ENCODE results near the gene LRRN3. TPM values are rescaled to one million over a fixed set of nuclear protein-coding genes. Genes with fewer than 3 reads are reported as not detected.

LRRN3 gene
- total and polyA plus RNA-seq, 2 of the 4 experiments (the other 2 are of a cell fraction): 6.9 to 15.2 TPM

DNA sequence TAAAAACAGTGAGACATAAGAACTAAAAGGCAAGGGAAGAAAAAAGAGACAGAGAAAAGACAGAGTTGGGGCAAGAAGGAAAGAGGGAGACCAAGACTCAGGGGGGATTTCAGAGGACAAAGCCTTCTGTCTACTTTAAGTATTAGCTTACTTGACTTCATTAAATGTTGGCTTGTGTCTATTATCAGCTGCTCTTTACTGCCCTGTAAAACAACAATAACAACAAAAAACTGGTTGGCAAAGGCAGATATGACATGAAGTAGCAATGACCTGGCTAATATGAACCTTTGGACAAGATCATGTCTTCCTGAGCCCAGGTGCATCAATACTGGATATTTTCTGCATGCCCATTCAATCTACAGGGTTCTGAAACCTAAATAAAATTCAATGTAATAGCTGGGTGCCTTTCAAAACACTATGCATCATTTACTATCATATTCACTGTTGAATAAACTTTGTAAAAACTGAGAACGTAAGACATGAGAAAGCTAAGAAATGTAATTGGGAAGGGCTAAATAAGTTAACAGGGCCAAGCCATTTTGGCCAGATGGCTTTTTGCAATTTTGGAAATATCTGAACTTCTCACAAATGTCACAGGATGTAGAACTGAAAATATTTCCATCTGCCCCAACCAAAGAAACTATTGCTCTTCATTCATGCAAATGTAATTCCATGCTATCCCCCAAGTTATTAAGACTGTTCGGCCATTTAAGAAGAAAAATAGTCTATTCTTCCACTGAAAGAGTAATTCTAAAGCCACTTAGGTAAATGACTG, 49.4 kb downstream of the LRRN3 start:
- H3K14ac ChIP-seq (replicated peaks; ENCODE audit: low read depth, low read length): no peak overlapping the region
- H3K4ac ChIP-seq (ENCODE audit: low read depth, low read length): no peak overlapping the region
- no peak overlapping the region for H2BK5ac ChIP-seq (ENCODE audit: low read depth, low read length, poor library complexity, severe bottlenecking)
- DNase-seq: no peak
- H3K79me1 ChIP-seq (ENCODE audit: low read depth in 1 of 2, low read length in 2 of 2): no peaks in the 10 kb centered on the region; a peak in 1 of 4 replicates
- H3K4me2 ChIP-seq (ENCODE audit: low read depth, low read length): no peak overlapping the region
- H3K23ac ChIP-seq (ENCODE audit: low read depth, low read length): no peak overlapping the region
- H4K20me1 ChIP-seq (ENCODE audit: insufficient read depth, low read length): no peaks in the 10 kb centered on the region
- H3K36me3 ChIP-seq (ENCODE audit: control insufficient read depth, insufficient read depth, low read length): no peaks in the 10 kb centered on the region
- CTCF ChIA-PET: interaction anchor here (0.6 kb wide), 1 partner anchor 139 kb away, joined by 3 read pairs; no protein-coding TSS in a partner anchor
- H3K56ac ChIP-seq (ENCODE audit: extremely low read depth, insufficient read depth, low read length): no peak overlapping the region
- no peaks in the 10 kb centered on the region for H3K9me1 ChIP-seq (ENCODE audit: insufficient read depth, low read length)
- POLR2A ChIA-PET (ENCODE audit: unreplicated experiment): no interaction called here
- no peak overlapping the region for H3K27ac ChIP-seq (ENCODE audit: insufficient read depth, low read length)
- H2AFZ ChIP-seq (replicated peaks; ENCODE audit: low read length, poor library complexity): no peak overlapping the region
- no peaks in the 10 kb centered on the region for H3K27me3 ChIP-seq (ENCODE audit: control insufficient read depth, insufficient read depth, low read length)
- H3K18ac ChIP-seq (ENCODE audit: low read depth, low read length): no peak overlapping the region
- no peak for TF ChIP-seq BHLHE40 (IDR thresholded peaks at IDR 0.05; ENCODE audit: low read depth, low read length)
- TF ChIP-seq SMC3 (IDR thresholded peaks at IDR 0.05; ENCODE audit: low read depth, low read length): no peak
- TF ChIP-seq FOS (IDR thresholded peaks at IDR 0.05; ENCODE audit: low read depth, low read length): no peak
- TF ChIP-seq, protein P1, sequence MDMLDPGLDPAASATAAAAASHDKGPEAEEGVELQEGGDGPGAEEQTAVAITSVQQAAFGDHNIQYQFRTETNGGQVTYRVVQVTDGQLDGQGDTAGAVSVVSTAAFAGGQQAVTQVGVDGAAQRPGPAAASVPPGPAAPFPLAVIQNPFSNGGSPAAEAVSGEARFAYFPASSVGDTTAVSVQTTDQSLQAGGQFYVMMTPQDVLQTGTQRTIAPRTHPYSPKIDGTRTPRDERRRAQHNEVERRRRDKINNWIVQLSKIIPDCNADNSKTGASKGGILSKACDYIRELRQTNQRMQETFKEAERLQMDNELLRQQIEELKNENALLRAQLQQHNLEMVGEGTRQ (IDR thresholded peaks at IDR 0.05; ENCODE audit: low read depth, low read length): no peak
- BruUV-seq (replicated peaks): no TSS peak
- no peak for ATAC-seq (ENCODE audit: low read depth)
- H3K9ac ChIP-seq (ENCODE audit: low read depth, low read length): no peak overlapping the region
- no CpG with 5 or more reads among the region's 2 CpGs for WGBS, 2 experiments (ENCODE audit: extremely low coverage in 2 of 2, insufficient read length in 1 of 2)
- no peak overlapping the region for H4K91ac ChIP-seq (ENCODE audit: insufficient read depth, low read depth, low read length)
- no peak overlapping the region for H3K4me3 ChIP-seq (ENCODE audit: insufficient read depth, low read depth, low read length)
- H2AK9ac ChIP-seq (replicated peaks; ENCODE audit: low read depth, low read length, poor library complexity): no peak overlapping the region
- H3K9me3 ChIP-seq (ENCODE audit: control insufficient read depth, insufficient read depth, low read length): no peaks in the 10 kb centered on the region
- H3K4me1 ChIP-seq (ENCODE audit: control insufficient read depth, insufficient read depth, low read length): peaks cover 2% of the 10 kb centered on the region
- H2BK120ac ChIP-seq (ENCODE audit: low read depth, low read length): no peak overlapping the region
- in situ Hi-C loops (cut with MboI; ENCODE audit: low sequenced_read_pairs): no loop called here
- intact Hi-C loops (cut with micrococcal nuclease): no loop called here
- no peak overlapping the region for H2AK5ac ChIP-seq (ENCODE audit: low read depth, low read length)
- H4K8ac ChIP-seq (ENCODE audit: low read depth in 2 of 2, low read length in 2 of 2): no peak overlapping the region
- H4K5ac ChIP-seq (ENCODE audit: low read depth, low read length): no peak overlapping the region
- no peak overlapping the region for H2BK20ac ChIP-seq (ENCODE audit: low read depth, low read length)
- dilution Hi-C loops (cut with HindIII; ENCODE audit: low sequenced_read_pairs, unreplicated experiment): no loop called here
- H2BK15ac ChIP-seq (ENCODE audit: low read depth, low read length): no peak overlapping the region
